GM19351 (cell line): ENCODE measurements around the gene RTP3.

Experiments used
- ATAC-seq: cut with Tn5 transposase; IDR thresholded peaks from one replicate; pipeline ENCODE4 v1.9.1; 2021; ENCODE audit warnings: mild to moderate bottlenecking, moderate library complexity; ENCODE audit not compliant: unreplicated experiment

RTP3 gene

GRCh38 chr3:46497556-46498265, at the start of gene RTP3:
RTP3 (plus strand) TSS chr3:46497976; CDS start chr3:46498063, 87 bp downstream.
- ATAC-seq, result no peak

GRCh38 chr3:46448721-46449120, 49.1 kb upstream of the RTP3 start:
- ATAC-seq, result no peak

GRCh38 chr3:46449755-46450552, 47.8 kb upstream of the RTP3 start:
- ATAC-seq, result no peak

- no peak for ATAC-seq
Measured at GRCh38 chr3:46453526-46454208, 44.1 kb upstream of the RTP3 start.

- no peak for ATAC-seq
Measured at GRCh38 chr3:46454209-46454595, 43.6 kb upstream of the RTP3 start.

GRCh38 chr3:46454606-46455005, 43.2 kb upstream of the RTP3 start:
- ATAC-seq, result no peak

- ATAC-seq, result no peak
Measured at GRCh38 chr3:46455231-46456115, 42.3 kb upstream of the RTP3 start.

GRCh38 chr3:46456118-46456517, 41.7 kb upstream of the RTP3 start:
- ATAC-seq, result no peak

- ATAC-seq, result no peak
Measured at GRCh38 chr3:46460051-46460450, 37.7 kb upstream of the RTP3 start.

- ATAC-seq, result no peak
Measured at GRCh38 chr3:46462111-46462510, 35.7 kb upstream of the RTP3 start.

- ATAC-seq, result no peak
Measured at GRCh38 chr3:46462511-46462910, 35.3 kb upstream of the RTP3 start.

GRCh38 chr3:46463120-46463867, 34.5 kb upstream of the RTP3 start:
- ATAC-seq, result no peak

- no peak for ATAC-seq
Measured at GRCh38 chr3:46463868-46464241, 33.9 kb upstream of the RTP3 start.

- ATAC-seq, result no peak
Measured at GRCh38 chr3:46464326-46465195, 33.2 kb upstream of the RTP3 start, which contains the start of gene LTF. LTF (minus strand) TSS chr3:46464905; CDS start chr3:46464867, 38 bp downstream.

GRCh38 chr3:46465196-46465520, 32.6 kb upstream of the RTP3 start:
- ATAC-seq, result no peak

GRCh38 chr3:46466273-46466672, 31.5 kb upstream of the RTP3 start:
- no peak for ATAC-seq

- no peak for ATAC-seq
Measured at GRCh38 chr3:46466871-46467403, 30.8 kb upstream of the RTP3 start.

GRCh38 chr3:46467562-46467961, 30.2 kb upstream of the RTP3 start:
- no peak for ATAC-seq
